GM03348 (cell line): ENCODE results near the gene CPEB3.
"Not testable (repeated sequence)": the region's sequence is repeated elsewhere in the genome, so short reads cannot be mapped to it uniquely, and the experiment has no call there.

Experiments
- DNase-seq: peaks from one replicate; pipeline ENCODE4 v3.0.0; 2012; ENCODE audit warnings: low spot score

The CPEB3 gene

GRCh38 chr10:92267343-92267742, 23.5 kb downstream of the CPEB3 start:
- no peak for DNase-seq

GRCh38 chr10:92265687-92266258, 25.1 kb downstream of the CPEB3 start:
- no peak for DNase-seq

GRCh38 chr10:92264249-92264648, 26.6 kb downstream of the CPEB3 start:
- no peak for DNase-seq

- no peak for DNase-seq
Observed at GRCh38 chr10:92263396-92263795, 27.5 kb downstream of the CPEB3 start.

GRCh38 chr10:92248566-92248965, 42.3 kb downstream of the CPEB3 start:
- no peak for DNase-seq

- DNase-seq: no peak
Observed at GRCh38 chr10:92244796-92245195, 46.1 kb downstream of the CPEB3 start.

GRCh38 chr10:92242910-92243671, 47.8 kb downstream of the CPEB3 start:
- peak; percentile 61 for DNase-seq

- DNase-seq: no peak
Observed at GRCh38 chr10:92242380-92242779, 48.5 kb downstream of the CPEB3 start.

GRCh38 chr10:92241501-92241900, 49.4 kb downstream of the CPEB3 start:
- DNase-seq: no peak

GRCh38 chr10:92241158-92241500, 49.7 kb downstream of the CPEB3 start:
- peak; percentile 16 for DNase-seq

GRCh38 chr10:92240289-92241157, 50.4 kb downstream of the CPEB3 start:
- DNase-seq: peak; percentile 73

GRCh38 chr10:92239600-92240288, 51.1 kb downstream of the CPEB3 start:
- DNase-seq: peak; percentile 68

GRCh38 chr10:92239151-92239599, 51.7 kb downstream of the CPEB3 start:
- DNase-seq: no peak

- DNase-seq: peak; percentile 86
Observed at GRCh38 chr10:92238586-92239098, 52.2 kb downstream of the CPEB3 start.

- DNase-seq: no peak
Observed at GRCh38 chr10:92238054-92238585, 52.8 kb downstream of the CPEB3 start.

GRCh38 chr10:92231196-92231595, 59.7 kb downstream of the CPEB3 start:
- DNase-seq: no peak

GRCh38 chr10:92222603-92223262, 68.1 kb downstream of the CPEB3 start:
- DNase-seq: peak; percentile 79

GRCh38 chr10:92219559-92219958, 71.3 kb downstream of the CPEB3 start:
- no peak for DNase-seq

- DNase-seq: no peak
Observed at GRCh38 chr10:92218569-92218968, 72.3 kb downstream of the CPEB3 start.

- not testable (repeated sequence) for DNase-seq
Observed at GRCh38 chr10:92216608-92217007, 74.3 kb downstream of the CPEB3 start.

- DNase-seq: not testable (repeated sequence)
Observed at GRCh38 chr10:92215222-92215621, 75.7 kb downstream of the CPEB3 start.
